HG02571 (cell line): ENCODE data around the gene CD40LG.

Source experiments
- ATAC-seq: cut with Tn5 transposase; IDR thresholded peaks from one replicate; pipeline ENCODE4 v1.9.1; 2021; ENCODE audit warnings: mild to moderate bottlenecking, moderate library complexity; ENCODE audit not compliant: unreplicated experiment

Gene CD40LG

GRCh38 chrX:136647677-136648360 is at the start of gene CD40LG:
CD40LG (plus strand) TSS chrX:136648158; CDS start chrX:136648249, 91 bp downstream.
- ATAC-seq: no peak

GRCh38 chrX:136598631-136599030 is 49.3 kb upstream of the CD40LG start:
- ATAC-seq: no peak

- no peak for ATAC-seq
Observed at GRCh38 chrX:136600059-136600458, 47.9 kb upstream of the CD40LG start.

- no peak for ATAC-seq
Observed at GRCh38 chrX:136607236-136607635, 40.7 kb upstream of the CD40LG start.

GRCh38 chrX:136608295-136608933 is 39.5 kb upstream of the CD40LG start:
- ATAC-seq: no peak

GRCh38 chrX:136616987-136617685 is 30.8 kb upstream of the CD40LG start:
- ATAC-seq: peak; percentile 90

- ATAC-seq: no peak
Observed at GRCh38 chrX:136619899-136620505, 28.0 kb upstream of the CD40LG start.

- no peak for ATAC-seq
Observed at GRCh38 chrX:136620780-136621179, 27.2 kb upstream of the CD40LG start.

- ATAC-seq: no peak
Observed at GRCh38 chrX:136622568-136622967, 25.4 kb upstream of the CD40LG start.

GRCh38 chrX:136623396-136623795 is 24.6 kb upstream of the CD40LG start:
- no peak for ATAC-seq

GRCh38 chrX:136625246-136625645 is 22.7 kb upstream of the CD40LG start:
- ATAC-seq: no peak

- ATAC-seq: no peak
Observed at GRCh38 chrX:136626237-136626636, 21.7 kb upstream of the CD40LG start.

- ATAC-seq: no peak
Observed at GRCh38 chrX:136626891-136627290, 21.1 kb upstream of the CD40LG start.

GRCh38 chrX:136627409-136627808 is 20.5 kb upstream of the CD40LG start:
- no peak for ATAC-seq

GRCh38 chrX:136629084-136629750 is 18.7 kb upstream of the CD40LG start:
- no peak for ATAC-seq

GRCh38 chrX:136630881-136631280 is 17.1 kb upstream of the CD40LG start:
- no peak for ATAC-seq

GRCh38 chrX:136635235-136635634 is 12.7 kb upstream of the CD40LG start:
- ATAC-seq: no peak

- no peak for ATAC-seq
Observed at GRCh38 chrX:136636121-136636520, 11.8 kb upstream of the CD40LG start.

- no peak for ATAC-seq
Observed at GRCh38 chrX:136639506-136640176, 8.3 kb upstream of the CD40LG start.

- no peak for ATAC-seq
Observed at GRCh38 chrX:136643243-136643642, 4.7 kb upstream of the CD40LG start.
